Prostate gland (tissue), 2 donors: ENCODE data around the gene XK.

ENCODE experiments used
- POLR2A ChIP-seq: fragments of 450-650 bp; IDR thresholded peaks from one replicate; pipeline ENCODE4 v1.6.1; 2016; ENCODE audit warnings: antibody characterized with exemption, mild to moderate bottlenecking
- POLR2AphosphoS5 ChIP-seq: sonication (generic); formaldehyde crosslinking; IDR thresholded peaks from one replicate; pipeline ENCODE4 v1.6.1; 2017; ENCODE audit warnings: antibody characterized with exemption
- TF ChIP-seq, protein P1 (sequence below), 4 experiments: fragments of 200-600 bp in 2 of 4; fragments of 450-650 bp in 2 of 4; sonication (generic) in 2 of 4; IDR thresholded peaks; 1 replicate in 3 of 4; 2 replicates in 1 of 4; pipeline ENCODE4 v1.5.1; 2016 to 2019; ENCODE audit warnings: antibody characterized with exemption in 4 of 4, mild to moderate bottlenecking in 2 of 4, moderate library complexity in 2 of 4

DNA sequence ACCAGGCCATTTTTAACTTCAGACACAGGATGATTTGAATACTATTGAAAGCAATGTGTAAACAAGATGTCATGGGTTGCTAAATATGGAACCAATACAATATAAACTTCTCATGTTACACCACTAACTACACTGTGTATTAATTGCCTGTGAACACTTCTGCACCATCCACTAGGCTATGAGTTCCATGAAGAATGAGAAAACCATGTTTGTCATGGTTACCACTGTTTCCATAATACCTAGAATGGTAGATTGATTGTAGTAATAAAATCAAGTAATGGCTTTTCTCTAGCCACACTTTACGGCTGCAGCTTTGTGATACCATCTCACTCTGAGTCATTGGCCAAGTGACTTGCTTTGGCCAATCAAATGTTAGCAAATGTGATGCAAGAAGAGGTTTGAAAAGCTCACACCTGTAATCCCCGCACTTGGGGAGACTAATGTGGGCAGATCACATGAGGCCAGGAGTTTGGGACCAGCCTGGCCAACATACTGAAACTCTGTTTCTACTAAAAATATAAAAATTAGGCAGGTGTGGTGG, 74.4 kb downstream of the XK start:
- TF ChIP-seq POLR2AphosphoS5 (no peak), POLR2A (no peak)
- TF ChIP-seq, protein P1, sequence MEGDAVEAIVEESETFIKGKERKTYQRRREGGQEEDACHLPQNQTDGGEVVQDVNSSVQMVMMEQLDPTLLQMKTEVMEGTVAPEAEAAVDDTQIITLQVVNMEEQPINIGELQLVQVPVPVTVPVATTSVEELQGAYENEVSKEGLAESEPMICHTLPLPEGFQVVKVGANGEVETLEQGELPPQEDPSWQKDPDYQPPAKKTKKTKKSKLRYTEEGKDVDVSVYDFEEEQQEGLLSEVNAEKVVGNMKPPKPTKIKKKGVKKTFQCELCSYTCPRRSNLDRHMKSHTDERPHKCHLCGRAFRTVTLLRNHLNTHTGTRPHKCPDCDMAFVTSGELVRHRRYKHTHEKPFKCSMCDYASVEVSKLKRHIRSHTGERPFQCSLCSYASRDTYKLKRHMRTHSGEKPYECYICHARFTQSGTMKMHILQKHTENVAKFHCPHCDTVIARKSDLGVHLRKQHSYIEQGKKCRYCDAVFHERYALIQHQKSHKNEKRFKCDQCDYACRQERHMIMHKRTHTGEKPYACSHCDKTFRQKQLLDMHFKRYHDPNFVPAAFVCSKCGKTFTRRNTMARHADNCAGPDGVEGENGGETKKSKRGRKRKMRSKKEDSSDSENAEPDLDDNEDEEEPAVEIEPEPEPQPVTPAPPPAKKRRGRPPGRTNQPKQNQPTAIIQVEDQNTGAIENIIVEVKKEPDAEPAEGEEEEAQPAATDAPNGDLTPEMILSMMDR (IDR thresholded peaks at IDR 0.05): no peak
